HG02981 (cell line): ENCODE measurements around the gene GPR4.
A peak's percentile ranks its signal among the peaks of the same experiment; 100 is the strongest.

Experiments
- ATAC-seq: cut with Tn5 transposase; IDR thresholded peaks from one replicate; pipeline ENCODE4 v1.9.1; 2021; ENCODE audit warnings: mild to moderate bottlenecking, moderate library complexity; ENCODE audit not compliant: unreplicated experiment

Gene GPR4

DNA sequence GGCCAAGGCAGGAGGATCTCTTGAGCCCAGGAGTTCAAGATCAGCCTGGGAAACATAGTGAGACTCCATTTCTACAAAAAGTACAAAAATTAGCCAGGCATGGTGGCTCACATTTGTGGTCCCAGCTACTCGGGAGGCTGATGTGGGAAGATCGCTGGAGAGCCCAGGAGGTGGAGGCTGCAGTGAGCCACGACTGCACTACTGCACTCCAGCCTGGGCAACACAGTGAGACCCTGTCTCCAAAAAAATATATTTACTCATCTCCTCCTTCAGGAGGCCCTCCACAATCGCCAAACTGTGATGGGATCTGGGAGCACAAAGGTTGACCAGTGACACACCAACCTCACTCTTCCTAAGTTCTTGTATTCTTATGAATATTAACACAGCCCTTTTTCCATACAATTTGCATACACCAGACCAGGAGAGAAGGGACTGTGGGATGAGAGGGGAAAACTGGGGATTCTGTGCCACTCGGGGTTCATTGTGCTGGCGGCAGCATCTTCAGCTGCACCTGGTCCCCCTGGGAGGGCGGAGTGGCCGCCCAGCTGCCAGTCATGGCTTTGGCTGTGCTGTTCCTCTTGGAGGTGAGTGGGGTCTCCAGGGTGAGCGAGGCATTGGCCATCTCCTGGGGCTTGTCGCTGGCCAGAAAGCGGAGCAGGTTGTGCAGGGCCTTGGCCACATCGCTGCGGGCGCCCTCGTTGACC, 11.6 kb downstream of the GPR4 start:
- no peak for ATAC-seq

DNA sequence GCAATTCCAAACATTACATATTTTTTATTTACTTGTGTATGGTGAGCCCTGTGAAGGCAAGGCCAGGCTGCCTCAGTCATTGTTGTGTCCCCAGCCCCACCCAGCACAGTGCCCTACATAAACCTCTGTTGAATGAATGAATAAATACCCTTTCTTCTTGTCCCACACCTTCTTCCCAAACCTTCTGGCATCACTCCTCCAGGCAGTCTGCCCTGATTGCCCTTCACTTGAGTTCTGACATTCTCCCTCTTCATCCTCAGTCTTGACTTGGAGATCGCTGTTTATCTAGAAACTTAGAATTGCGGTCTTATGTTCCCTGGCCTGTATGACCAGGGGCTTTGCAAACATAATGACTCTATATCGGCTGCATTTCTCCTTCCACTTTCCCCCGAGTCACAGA, 12.2 kb downstream of the GPR4 start:
- no peak for ATAC-seq

DNA sequence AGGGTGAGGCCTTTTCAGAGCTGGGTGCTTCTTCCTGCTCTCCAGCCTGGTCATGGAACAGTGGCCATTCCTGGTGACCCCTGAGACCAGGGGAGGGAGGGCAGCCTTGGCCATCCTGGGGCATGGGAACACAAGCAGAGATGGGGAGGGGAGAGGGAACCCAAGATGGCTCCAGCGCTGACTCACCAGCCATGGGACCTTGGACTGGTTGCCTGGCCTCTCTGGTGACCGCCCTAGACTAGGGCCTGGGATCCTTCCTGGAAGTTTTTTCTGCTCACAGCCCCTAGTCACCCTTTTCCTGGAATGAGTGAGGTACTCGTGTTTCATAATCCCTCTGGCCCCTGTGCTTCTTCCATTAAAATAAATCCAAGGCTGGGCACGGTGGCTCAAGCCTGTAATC, 14.1 kb downstream of the GPR4 start:
- ATAC-seq = no peak

DNA sequence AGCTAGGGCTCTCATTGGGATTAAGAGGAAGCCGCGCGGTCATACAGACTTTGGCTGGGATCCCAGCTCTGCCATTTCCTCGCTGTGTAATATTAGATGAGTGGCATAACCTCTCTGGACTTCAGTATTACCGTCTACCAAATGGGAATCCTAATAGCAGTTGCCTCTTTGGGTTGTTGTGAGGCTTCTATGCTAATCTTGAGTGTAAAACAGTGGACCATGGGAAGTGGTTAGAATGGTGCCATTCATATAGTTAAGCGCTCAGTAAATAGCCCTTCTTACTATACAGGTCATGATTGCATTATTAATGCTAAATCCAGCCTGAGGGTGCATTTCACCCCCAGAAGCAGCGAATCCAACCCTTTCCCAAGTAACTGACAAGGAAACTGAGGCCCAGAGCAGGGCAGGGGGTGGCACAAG, 16.8 kb downstream of the GPR4 start:
- ATAC-seq = no peak

DNA sequence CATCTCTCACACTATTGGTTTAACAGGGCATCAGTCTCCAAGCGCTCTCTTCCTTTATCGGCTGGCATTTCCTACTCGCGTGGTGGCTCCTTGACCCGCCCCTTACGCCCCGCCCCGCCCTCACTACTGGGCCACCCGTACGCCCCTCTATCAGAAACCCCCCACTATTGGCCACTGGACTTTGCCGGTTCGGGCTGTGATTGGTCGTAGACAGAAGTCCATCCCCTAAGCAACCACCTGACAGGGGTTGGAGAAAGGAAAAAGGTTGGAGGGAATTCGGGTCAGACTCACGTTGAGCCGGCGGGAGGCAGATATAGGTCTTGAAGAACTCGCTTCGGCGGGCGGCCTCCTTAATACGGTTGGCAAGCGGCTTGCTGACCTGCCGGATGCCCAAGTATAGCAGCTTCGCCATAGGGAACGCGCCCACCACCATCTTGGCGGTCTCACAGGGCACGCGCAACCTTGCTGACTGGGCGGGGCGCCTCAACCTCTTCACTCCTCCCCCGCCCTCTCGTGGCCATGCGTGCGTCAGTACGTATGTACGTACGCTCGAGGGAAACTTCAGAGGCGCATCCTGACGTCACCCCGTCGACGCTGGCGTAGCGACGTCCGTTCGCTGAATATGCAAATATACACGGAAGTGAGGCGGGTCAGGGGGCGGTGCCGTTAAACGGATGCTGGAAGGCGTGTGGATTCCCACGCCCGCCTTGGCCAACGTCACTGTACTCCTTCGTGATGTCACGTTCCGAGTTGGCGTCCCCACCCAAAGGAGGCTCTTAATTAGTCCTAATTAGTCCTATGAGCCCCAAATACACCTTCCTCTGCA, 17.5 kb downstream of the GPR4 start, which contains the start of gene OPA3:
TSS of gene OPA3 (minus strand) at position 471 of the 826 bp plus-strand sequence. CDS start at position 433, 38 bp downstream.
- ATAC-seq = peak; percentile 82

DNA sequence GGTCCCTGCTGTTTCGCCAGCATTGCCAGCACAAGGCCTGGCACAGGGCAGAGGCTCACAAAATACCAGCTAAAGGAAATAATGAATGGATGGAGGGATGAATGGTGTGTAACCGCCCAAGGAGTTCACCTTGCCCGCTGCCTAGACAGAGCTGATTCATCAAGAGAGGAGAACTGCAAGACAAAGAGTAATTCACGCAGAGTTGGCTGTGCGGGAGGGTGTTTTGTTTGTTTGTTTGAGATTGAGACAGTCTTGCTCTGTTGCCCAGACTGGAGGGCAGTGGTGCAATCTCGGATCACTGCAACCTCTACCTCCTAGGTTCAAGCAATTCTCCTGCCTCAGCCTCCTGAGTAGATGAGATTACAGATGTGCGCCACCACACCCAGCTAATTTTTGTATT, 20.4 kb downstream of the GPR4 start:
- ATAC-seq = no peak

DNA sequence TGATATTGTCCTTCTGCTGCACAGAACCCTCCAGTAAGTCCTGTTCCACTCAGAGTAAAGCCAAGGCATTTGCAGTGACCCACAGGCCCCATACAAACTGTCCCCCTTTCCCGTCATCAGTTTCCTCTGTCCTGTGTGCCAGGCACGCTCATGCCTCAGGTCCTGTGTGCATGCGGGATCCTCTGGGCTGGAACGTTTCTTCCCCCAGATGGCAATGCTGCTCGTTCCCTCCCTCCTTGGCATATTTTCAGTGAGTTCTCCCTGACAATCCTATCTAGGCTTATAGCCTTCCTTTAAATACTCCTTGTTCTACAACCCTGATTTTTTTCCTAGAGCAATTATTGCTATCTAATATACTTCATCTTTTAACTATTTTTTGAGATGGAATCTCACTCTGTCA, 23.2 kb downstream of the GPR4 start:
- no peak for ATAC-seq

DNA sequence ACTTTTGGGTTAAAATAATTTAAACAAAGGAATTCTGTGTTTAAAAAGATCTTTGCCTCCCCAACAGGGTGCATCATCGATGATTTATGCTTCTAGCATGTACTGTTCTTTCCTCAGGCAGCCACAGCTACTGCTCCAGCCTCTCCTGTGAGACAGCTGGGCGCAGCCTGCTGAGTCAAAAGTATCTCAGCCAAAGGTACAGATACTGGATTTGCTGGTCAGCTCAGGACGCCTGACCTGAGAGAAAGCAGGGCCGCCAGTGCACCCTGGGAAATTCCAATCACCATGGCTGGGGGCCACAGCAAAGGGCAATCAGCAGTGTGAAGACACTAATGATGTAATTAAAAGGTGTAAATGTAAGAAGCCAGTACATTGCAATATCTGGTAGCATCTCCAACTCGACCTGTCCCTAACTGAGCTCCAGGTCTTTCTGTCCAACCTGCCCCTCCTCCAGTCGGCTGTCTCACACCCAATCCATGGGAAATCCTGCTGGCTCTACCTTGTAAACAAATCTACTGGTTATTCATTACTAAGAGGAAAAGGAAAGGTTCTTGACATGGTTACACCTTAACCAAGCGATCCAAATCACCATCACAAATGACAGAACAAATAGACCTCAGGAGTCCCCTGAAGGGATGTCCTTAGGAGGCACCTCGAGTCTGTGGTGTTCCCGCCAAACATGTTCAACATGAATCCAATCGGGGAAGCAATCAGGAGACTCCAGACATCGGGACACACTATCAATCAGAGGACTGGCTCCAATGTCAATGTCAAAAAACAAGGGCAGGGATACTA, 24.7 kb downstream of the GPR4 start:
- no peak for ATAC-seq

DNA sequence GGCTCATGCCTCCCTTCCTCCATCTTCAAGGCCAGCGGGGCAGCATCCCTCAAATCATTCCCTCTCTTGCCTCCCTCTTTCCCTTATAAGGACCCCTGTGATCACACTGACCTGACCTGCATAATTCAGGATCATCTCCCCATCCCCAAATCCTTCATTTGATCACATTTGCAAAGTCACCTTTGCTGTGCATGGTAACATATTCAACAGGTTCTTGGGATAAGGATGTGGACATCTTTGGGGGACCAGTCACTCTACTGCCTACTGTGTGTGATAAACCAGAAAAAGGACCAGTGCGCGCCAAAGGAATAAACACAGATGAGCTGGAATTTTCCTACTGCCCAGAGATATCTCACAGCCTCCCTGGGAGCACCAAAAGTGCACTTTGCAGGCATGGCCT, 25.3 kb downstream of the GPR4 start:
- ATAC-seq = no peak

DNA sequence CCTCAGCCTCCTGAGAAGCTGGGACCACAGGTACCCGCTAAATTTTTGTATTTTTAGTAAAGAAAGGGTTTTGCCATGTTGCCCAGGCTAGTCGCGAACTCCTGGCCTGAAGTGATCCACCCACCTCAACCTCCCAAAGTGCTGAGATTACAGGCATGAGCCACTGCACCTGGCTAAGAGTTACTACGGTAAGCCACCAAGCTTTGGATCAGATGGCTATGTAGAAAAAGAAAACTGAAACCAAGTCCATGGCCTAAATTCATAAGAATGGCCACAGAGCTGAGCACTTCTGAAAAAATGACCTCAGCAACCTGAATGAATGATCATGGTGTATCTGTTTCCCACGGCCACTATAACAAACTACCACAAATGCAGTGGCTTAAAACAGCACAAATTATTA, 26.8 kb downstream of the GPR4 start:
- ATAC-seq = no peak

DNA sequence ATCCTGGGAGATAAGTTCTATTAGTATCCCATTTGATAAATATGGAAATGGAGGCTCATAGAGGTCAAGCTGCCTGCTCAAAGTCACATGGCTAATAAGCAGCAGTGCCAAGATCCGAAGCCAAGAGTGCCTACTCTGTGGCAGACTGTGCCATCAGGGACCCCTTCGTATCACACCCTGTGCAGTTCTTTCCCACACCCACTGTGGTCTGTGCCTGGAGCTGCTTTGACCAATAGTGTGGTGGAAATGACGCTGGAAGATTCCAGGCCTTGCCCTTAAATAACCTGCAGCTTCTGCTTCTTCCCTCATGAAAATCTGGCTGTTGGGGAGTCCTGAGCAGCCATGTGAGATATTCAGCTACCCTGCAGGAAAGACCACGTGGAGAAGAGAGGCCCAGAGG, 27.5 kb downstream of the GPR4 start:
- no peak for ATAC-seq

DNA sequence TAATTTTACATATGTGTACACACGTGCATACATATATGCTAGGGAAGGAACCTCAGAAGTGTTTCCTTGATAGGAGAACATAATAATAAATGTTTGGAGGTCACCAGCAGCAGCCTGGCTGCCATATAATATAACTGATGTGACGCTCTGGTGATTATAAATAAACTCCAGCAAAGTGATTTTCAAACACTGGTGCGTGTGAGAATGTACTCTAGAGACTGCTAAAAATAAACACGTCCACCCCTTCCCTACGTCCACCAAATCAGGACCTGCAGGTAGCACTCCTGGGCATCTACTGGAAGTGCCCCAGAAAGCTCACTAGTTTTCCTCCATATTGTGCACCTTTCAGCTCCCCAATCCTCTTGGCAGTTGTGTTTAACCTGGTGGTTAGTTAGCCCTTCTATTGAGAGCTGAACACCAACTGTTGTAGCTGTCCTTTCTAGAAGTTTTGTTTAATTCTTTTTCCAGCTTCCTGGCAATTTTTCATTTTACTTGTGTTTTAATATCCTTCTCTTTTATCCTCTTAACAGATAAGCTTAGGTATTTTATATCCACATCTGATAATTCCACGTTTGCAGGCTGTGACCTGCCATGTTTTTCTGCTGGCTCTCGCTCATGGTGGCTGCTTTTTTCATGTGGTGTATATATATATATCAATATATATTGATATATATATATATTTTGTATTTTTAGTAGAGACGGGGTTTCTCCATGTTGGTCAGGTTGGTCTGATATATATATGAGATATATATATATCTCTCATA, 30.4 kb downstream of the GPR4 start:
- no peak for ATAC-seq

DNA sequence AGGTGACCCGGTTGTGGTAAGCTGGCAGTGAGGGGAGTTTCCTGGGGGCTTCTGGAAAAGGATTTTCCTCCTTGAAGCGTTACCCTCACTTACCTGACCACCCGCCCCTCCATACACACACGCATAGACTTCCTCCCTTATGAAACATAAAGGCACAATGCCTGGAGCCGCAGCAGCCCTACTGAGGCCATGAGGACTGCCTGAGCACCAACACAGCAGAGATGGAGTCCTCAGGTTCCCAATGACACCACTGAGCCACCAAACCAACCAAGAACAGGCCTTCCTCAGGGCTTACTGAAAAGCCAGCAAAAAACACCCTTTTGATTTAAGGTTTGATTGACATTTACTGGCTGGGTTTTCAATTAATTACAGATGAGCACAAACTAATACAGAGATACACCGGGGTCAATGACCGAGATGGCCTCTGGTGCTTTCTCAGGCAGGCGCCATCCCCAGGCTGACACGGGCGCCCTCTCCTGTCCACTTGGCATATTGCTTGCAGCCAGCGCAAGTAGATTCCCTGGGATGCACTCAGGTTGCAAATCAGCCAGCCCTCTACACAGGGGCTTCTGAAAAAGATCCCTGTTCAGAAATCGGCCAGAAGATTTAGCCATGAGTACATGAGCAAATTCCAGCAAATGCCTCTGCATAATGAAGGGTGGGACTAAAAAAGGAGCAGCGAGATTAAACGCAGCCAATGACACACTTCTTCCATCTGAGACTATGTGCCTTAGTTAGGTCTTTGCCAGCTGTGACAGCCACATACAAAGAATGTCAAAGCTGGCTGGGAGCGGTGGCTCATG, 32.2 kb downstream of the GPR4 start:
- ATAC-seq = no peak

DNA sequence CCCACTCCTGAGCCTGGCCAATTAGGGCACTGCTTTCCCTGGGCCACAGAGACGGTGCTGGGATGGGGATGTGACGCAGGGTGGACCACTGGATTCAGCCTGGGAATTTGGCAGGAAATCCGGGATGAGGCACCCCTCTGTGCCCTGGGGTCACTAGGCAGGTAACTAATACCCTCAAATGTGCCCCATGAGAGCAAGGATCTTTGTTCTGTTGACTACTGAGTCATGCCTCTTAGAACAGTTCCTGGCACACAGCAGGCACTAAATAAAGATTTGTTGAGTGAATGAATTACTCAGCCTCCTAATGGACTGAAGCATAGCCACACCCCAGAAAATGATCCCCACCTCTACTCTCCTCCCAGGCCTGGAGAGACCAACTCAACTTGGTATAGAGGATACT, 33.3 kb downstream of the GPR4 start:
- ATAC-seq = no peak

DNA sequence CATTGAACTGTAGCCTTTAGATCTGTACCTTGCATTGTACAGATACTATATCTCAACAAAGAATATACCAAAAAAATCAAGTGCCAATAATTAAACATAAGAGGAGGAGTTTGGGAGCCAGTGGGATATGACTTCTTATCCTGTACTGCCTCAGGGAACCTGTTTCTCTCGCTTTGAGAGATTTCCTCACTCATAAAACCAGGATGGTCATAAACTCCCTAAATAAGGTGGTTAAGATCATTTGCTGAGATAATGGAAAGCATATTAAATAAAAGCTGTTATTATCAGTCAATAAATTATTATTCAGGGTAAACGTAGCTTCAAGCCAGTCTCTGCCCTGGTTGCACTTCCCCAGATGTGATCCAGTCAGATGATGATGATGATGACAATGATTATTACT, 34.4 kb downstream of the GPR4 start:
- ATAC-seq = no peak

DNA sequence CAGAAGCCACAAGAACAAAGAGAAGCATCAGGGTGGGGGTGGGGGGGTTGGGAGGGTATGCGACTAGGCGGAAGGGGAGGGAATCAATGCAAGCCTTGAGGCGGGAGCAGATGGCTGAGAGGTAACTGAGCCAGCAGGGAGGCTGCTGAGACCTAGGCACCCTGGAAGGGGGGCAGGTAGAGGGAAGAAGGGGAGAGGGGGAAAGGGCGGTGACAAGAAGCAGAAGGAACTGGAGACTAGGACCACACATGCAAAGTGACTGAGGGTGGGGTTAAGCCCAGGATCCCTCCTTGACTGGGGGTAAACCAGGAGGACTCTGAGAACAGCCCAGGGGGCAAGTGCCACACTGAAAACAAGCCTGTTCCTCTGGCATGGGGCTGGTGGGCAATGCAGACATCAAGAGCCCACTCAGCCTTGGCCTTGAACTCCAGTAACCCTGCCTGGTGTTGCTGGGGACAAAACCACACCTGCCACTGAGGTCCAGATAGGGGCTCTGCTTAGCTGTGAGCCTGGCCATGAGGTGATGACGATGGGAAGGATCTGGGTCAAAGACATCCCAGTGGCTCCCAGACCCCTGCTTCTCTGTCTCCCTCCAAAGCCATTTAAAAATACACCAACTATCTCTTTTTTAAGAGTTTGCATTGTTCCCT, 37.8 kb downstream of the GPR4 start:
- ATAC-seq = no peak

DNA sequence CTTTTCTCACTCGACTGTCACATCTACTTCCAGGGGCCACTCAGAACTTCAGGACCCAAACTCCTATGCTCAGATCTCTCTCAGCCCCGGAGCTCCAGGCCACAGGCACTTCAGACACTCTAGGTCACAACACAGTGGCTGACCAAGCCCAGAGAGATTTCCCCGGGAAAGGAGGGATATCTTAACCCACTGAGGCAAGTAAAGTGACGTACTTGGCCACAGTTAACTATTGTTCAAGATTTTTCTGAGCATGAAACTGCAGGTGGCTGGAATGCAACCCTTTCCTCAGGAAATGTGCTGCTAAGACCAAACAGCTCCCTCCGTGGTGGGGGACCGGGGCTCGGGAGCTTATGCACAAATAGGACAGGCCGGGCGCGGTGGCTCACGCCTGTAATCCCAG, 41.3 kb downstream of the GPR4 start:
- ATAC-seq = no peak

DNA sequence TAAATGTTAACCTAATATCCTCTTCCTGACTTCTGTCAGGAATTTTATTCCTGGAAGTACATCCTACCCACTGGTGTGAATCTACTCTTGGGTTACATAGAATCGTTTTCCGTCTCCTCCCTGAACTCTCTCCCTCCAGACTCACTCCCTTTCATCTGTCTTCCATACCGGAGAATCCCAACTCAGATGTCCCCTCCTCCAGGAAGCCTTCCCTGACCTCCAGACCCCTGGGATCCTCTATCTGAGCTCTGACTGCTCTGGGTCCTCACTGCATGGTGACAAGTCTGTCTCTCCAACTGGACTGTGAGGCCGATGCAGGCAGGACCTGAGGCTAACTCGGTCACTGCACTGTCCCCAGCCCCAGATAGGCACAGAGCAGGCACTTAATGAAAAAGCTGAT, 42.0 kb downstream of the GPR4 start:
- no peak for ATAC-seq

DNA sequence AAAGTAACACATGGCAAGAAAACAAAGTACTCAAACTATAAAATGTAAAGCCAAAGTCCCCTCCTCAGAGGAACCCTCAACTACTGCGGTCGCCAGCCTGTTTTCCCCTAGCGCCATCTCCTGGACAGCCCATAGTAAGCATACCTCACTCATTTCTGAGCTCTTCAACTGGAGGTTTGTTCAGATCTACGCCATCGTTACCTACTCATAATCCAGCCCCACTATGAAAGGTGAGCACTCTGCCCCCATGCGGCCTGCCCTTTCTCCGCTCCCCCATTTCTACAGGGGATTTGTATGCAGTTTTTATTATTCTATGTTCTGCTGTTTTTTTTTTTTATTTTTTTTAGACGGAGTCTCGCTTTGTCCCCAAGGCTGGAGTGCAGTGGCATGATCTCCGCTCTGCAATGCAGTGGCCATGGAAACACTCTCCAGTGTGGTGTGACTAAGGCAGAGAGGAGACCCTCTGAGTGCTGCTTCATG, 43.6 kb downstream of the GPR4 start:
- peak; percentile 75 for ATAC-seq
